ENCODE data around the gene BRINP1. TPM values are rescaled to one million over a fixed set of nuclear protein-coding genes. Genes with fewer than 3 reads are reported as not detected.

Gene BRINP1
- total RNA-seq, 2 experiments from 2014 or later: not detected

- intact Hi-C loops (cut with DNase I, micrococcal nuclease): no loop called here
- ATAC-seq (ENCODE audit: poor library complexity): no peak
These were observed 128.7 kb downstream of the BRINP1 start for GRCh38 chr9:119240546-119240945.

GRCh38 chr9:119234636-119235035 is 134.6 kb downstream of the BRINP1 start:
- DNase-seq: no peak
- no peaks in the 10 kb centered on the region for H3K9me3 Mint-ChIP-seq
- no peak overlapping the region for H3K27ac Mint-ChIP-seq
- ChIA-PET POLR2A (no interaction called here), CTCF (no interaction called here)
- no peaks in the 10 kb centered on the region for H3K4me1 ChIP-seq (ENCODE audit: insufficient read depth, low read length)
- no peak for TF ChIP-seq CTCF (IDR thresholded peaks at IDR 0.05)
- ATAC-seq (ENCODE audit: poor library complexity): no peak
- H3K27me3 ChIP-seq (ENCODE audit: control insufficient read depth in 1 of 2, insufficient read depth in 2 of 2, low read length in 2 of 2): no peaks in the 10 kb centered on the region
- no peaks in the 10 kb centered on the region for H3K36me3 ChIP-seq (ENCODE audit: insufficient read depth, low read length)
- intact Hi-C loops (cut with DNase I, micrococcal nuclease): no loop called here
- H3K36me3 Mint-ChIP-seq (ENCODE audit: low read depth): no peaks in the 10 kb centered on the region
- H3K27ac ChIP-seq (ENCODE audit: low read depth in 1 of 2, low read length in 2 of 2): no peak overlapping the region
- no peaks in the 10 kb centered on the region for H3K4me1 Mint-ChIP-seq (ENCODE audit: low read depth)
- no peaks in the 10 kb centered on the region for H3K27me3 Mint-ChIP-seq
- no peak overlapping the region for H3K4me3 ChIP-seq (ENCODE audit: low read length)
- no peak overlapping the region for H3K4me3 Mint-ChIP-seq
- peaks cover 0 to 4% of the 10 kb centered on the region in 2 experiments for H3K9me3 ChIP-seq (ENCODE audit: control insufficient read depth in 1 of 2, insufficient read depth in 1 of 2, low read length in 2 of 2)

More at GRCh38 chr9:119240546-119240945, 128.7 kb downstream of the BRINP1 start:
- no peak overlapping the region for H3K4me3 Mint-ChIP-seq
- Histone ChIP-seq H3K36me3 (ENCODE audit: insufficient read depth, low read length) (no peaks in the 10 kb centered on the region), H3K27ac (ENCODE audit: low read depth in 1 of 2, low read length in 2 of 2) (no peak overlapping the region), H3K27me3 (ENCODE audit: control insufficient read depth in 1 of 2, insufficient read depth in 2 of 2, low read length in 2 of 2) (no peaks in the 10 kb centered on the region), H3K4me3 (ENCODE audit: low read length) (no peak overlapping the region), H3K4me1 (ENCODE audit: insufficient read depth, low read length) (no peaks in the 10 kb centered on the region), H3K9me3 (ENCODE audit: control insufficient read depth in 1 of 2, insufficient read depth in 1 of 2, low read length in 2 of 2) (peaks cover 8% of the 10 kb centered on the region in 2 experiments)
- TF ChIP-seq CTCF (IDR thresholded peaks at IDR 0.05): no peak
- ChIA-PET POLR2A (no interaction called here), CTCF (no interaction called here)
- H3K27me3 Mint-ChIP-seq: no peaks in the 10 kb centered on the region
- no peak for DNase-seq
- no peaks in the 10 kb centered on the region for H3K9me3 Mint-ChIP-seq
- no peak overlapping the region for H3K27ac Mint-ChIP-seq
- no peaks in the 10 kb centered on the region for H3K36me3 Mint-ChIP-seq (ENCODE audit: low read depth)
- no peaks in the 10 kb centered on the region for H3K4me1 Mint-ChIP-seq (ENCODE audit: low read depth)

- Histone ChIP-seq H3K27me3 (ENCODE audit: control insufficient read depth in 1 of 2, insufficient read depth in 2 of 2, low read length in 2 of 2) (no peaks in the 10 kb centered on the region), H3K36me3 (ENCODE audit: insufficient read depth, low read length) (no peaks in the 10 kb centered on the region), H3K4me1 (ENCODE audit: insufficient read depth, low read length) (no peaks in the 10 kb centered on the region), H3K4me3 (ENCODE audit: low read length) (no peak overlapping the region), H3K9me3 (ENCODE audit: control insufficient read depth in 1 of 2, insufficient read depth in 1 of 2, low read length in 2 of 2) (no peaks in the 10 kb centered on the region), H3K27ac (ENCODE audit: low read depth in 1 of 2, low read length in 2 of 2) (no peak overlapping the region)
- intact Hi-C loops (cut with DNase I, micrococcal nuclease): no loop called here
- H3K4me3 Mint-ChIP-seq: no peak overlapping the region
- POLR2A ChIA-PET: no interaction called here
- H3K36me3 Mint-ChIP-seq (ENCODE audit: low read depth): no peaks in the 10 kb centered on the region
- H3K4me1 Mint-ChIP-seq (ENCODE audit: low read depth): no peaks in the 10 kb centered on the region
- CTCF ChIA-PET: no interaction called here
- H3K27ac Mint-ChIP-seq: no peak overlapping the region
- DNase-seq (no peak), ATAC-seq (ENCODE audit: poor library complexity) (no peak)
- peaks cover 4% of the 10 kb centered on the region for H3K9me3 Mint-ChIP-seq
- no peak for TF ChIP-seq CTCF (IDR thresholded peaks at IDR 0.05)
- H3K27me3 Mint-ChIP-seq: no peaks in the 10 kb centered on the region
These were observed 141.8 kb downstream of the BRINP1 start for GRCh38 chr9:119227422-119227821.

Measured in CD4-positive, alpha-beta T cell (primary cell).